Neural cell (in vitro differentiated cells): ENCODE results near the gene ARMC2. TPM values are rescaled to one million over a fixed set of nuclear protein-coding genes. Genes with fewer than 3 reads are reported as not detected.

Source experiments
- H2AFZ ChIP-seq: fragments of 200-600, 300-800 bp; sonication (generic), shearing (Covaris generic); 2 replicates; pipeline ENCODE4 v1.6.0; 2014; ENCODE audit warnings: low read depth, mild to moderate bottlenecking, antibody characterized with exemption, low read length, moderate library complexity
- H3F3A ChIP-seq: fragments of 200-600 bp; shearing (Covaris generic); 2 replicates; pipeline ENCODE4 v1.6.1; 2016; ENCODE audit warnings: mild to moderate bottlenecking, moderate library complexity, mixed read lengths, antibody characterized with exemption, low read length; ENCODE audit not compliant: insufficient read depth, poor library complexity, severe bottlenecking
- H3K27ac ChIP-seq: fragments of 200-600, 300-800 bp; sonication (generic), shearing (Covaris generic); 2 replicates; pipeline ENCODE4 v1.5.1; 2014; ENCODE audit warnings: mild to moderate bottlenecking, low read length, moderate library complexity
- H3K27me3 ChIP-seq: fragments of 300-800, 200-600 bp; sonication (generic), shearing (Covaris generic); 2 replicates; pipeline ENCODE4 v1.6.0; 2014; ENCODE audit warnings: mild to moderate bottlenecking, low read depth, low read length, moderate library complexity; ENCODE audit not compliant: insufficient read depth
- H3K36me3 ChIP-seq: fragments of 300-800, 200-600 bp; sonication (generic), shearing (Covaris generic); 2 replicates; pipeline ENCODE4 v1.5.1; 2014; ENCODE audit warnings: mild to moderate bottlenecking, antibody characterized with exemption, low read length, moderate library complexity; ENCODE audit not compliant: insufficient read depth
- H3K4me2 ChIP-seq: fragments of 300-800, 200-600 bp; sonication (generic), shearing (Covaris generic); 2 replicates; pipeline ENCODE4 v1.6.0; 2014; ENCODE audit warnings: mild to moderate bottlenecking, low read length
- H3K4me3 ChIP-seq: fragments of 300-800, 200-600 bp; sonication (generic), shearing (Covaris generic); 2 replicates; pipeline ENCODE4 v1.5.1; 2014; ENCODE audit warnings: mild to moderate bottlenecking, low read length, moderate library complexity
- H3K79me2 ChIP-seq: fragments of 200-600 bp; shearing (Covaris generic); replicated peaks from 2 replicates; pipeline ENCODE4 v1.6.0; 2014; ENCODE audit warnings: mild to moderate bottlenecking, low read length, moderate library complexity; ENCODE audit not compliant: insufficient read depth
- H3K9ac ChIP-seq: fragments of 300-800, 200-600 bp; sonication (generic), shearing (Covaris generic); 2 replicates; pipeline ENCODE4 v1.6.1; 2016; ENCODE audit warnings: mild to moderate bottlenecking, low read length, mixed read lengths
- H3K9me2 ChIP-seq: fragments of 200-600 bp; shearing (Covaris generic); 2 replicates; pipeline ENCODE4 v1.6.1; 2016; ENCODE audit warnings: mild to moderate bottlenecking, low read length, mixed read lengths; ENCODE audit not compliant: insufficient read depth
- H3K9me3 ChIP-seq: fragments of 200-600, 300-800 bp; sonication (generic), shearing (Covaris generic); 2 replicates; pipeline ENCODE4 v1.6.1; 2016; ENCODE audit warnings: mild to moderate bottlenecking, mixed run types, low read length, moderate library complexity, mixed read lengths
- H4K20me1 ChIP-seq: fragments of 200-600 bp; shearing (Covaris generic); 2 replicates; pipeline ENCODE4 v1.6.1; 2016; ENCODE audit warnings: mild to moderate bottlenecking, mixed run types; ENCODE audit not compliant: insufficient read depth
- CTCF ChIP-seq: fragments of 450-650 bp; IDR thresholded peaks from 2 replicates; pipeline ENCODE4 v1.5.1; 2014; ENCODE audit warnings: antibody characterized with exemption, mild to moderate bottlenecking, moderate library complexity; ENCODE audit not compliant: poor library complexity, severe bottlenecking
- EP300 ChIP-seq: fragments of 450-650 bp; conservative IDR thresholded peaks from 2 replicates; pipeline ENCODE4 v1.6.1; 2014; ENCODE audit warnings: antibody characterized with exemption, mild to moderate bottlenecking, moderate library complexity; ENCODE audit not compliant: poor library complexity, severe bottlenecking
- EZH2 ChIP-seq: fragments of 200-600, 300-800 bp; shearing (Covaris generic), sonication (generic); IDR thresholded peaks from 2 replicates; pipeline ENCODE4 v1.6.1; 2014; ENCODE audit warnings: antibody characterized with exemption, low read length, borderline replicate concordance, mild to moderate bottlenecking; ENCODE audit not compliant: insufficient read depth, poor library complexity, severe bottlenecking
- MXI1 ChIP-seq: fragments of 450-650 bp; conservative IDR thresholded peaks from 2 replicates; pipeline ENCODE4 v1.6.1; 2014; ENCODE audit warnings: antibody characterized with exemption, mild to moderate bottlenecking; ENCODE audit not compliant: poor library complexity, severe bottlenecking
- POLR2AphosphoS5 ChIP-seq: IDR thresholded peaks from 2 replicates; pipeline ENCODE4 v1.6.1; 2012
- RAD21 ChIP-seq: fragments of 450-650 bp; conservative IDR thresholded peaks from 2 replicates; pipeline ENCODE4 v1.6.1; 2014; ENCODE audit warnings: antibody characterized with exemption, mild to moderate bottlenecking, moderate library complexity
- REST ChIP-seq: IDR thresholded peaks from 2 replicates; pipeline ENCODE4 v1.6.1; 2012; ENCODE audit warnings: borderline replicate concordance
- SMC3 ChIP-seq: fragments of 450-650 bp; conservative IDR thresholded peaks from 2 replicates; pipeline ENCODE4 v1.6.1; 2014; ENCODE audit warnings: antibody characterized with exemption, mild to moderate bottlenecking, moderate library complexity; ENCODE audit not compliant: poor library complexity
- TAF1 ChIP-seq: IDR thresholded peaks from 2 replicates; pipeline ENCODE4 v1.6.1; 2012; ENCODE audit warnings: low read depth
- polyA plus RNA-seq: library from polyadenylated mRNA; depleted of rRNA; stranded (reverse); fragments of >200 nt; gene quantifications from 2 replicates; pipeline ENCODE4 v1.2.3, GENCODE V29; 2014

Gene ARMC2
- polyA plus RNA-seq, 1 donor from 2014 or later, result 18.6 TPM

GRCh38 chr6:108850669-108851465 lies 2.6 kb downstream of the ARMC2 start:
- no peak overlapping the region for H3K9ac ChIP-seq
- no peak overlapping the region for H2AFZ ChIP-seq
- H3K79me2 ChIP-seq, result peaks cover 25% of the 10 kb centered on the region
- H3K36me3 ChIP-seq, result peaks cover 9% of the 10 kb centered on the region
- H3K9me3 ChIP-seq, result no peaks in the 10 kb centered on the region
- H3K27me3 ChIP-seq, result no peaks in the 10 kb centered on the region
- H3K4me2 ChIP-seq, result no peak overlapping the region
- no peaks in the 10 kb centered on the region for H3F3A ChIP-seq
- no peaks in the 10 kb centered on the region for H3K9me2 ChIP-seq
- TF ChIP-seq RAD21 (no peak), EP300 (no peak), POLR2AphosphoS5 (no peak), EZH2 (no peak), SMC3 (no peak), MXI1 (no peak), CTCF (no peak), REST (no peak), TAF1 (no peak)
- no peak overlapping the region for H3K4me3 ChIP-seq
- no peak overlapping the region for H3K27ac ChIP-seq
- no peaks in the 10 kb centered on the region for H4K20me1 ChIP-seq

GRCh38 chr6:108851756-108852155 lies 3.5 kb downstream of the ARMC2 start:
- Histone ChIP-seq H2AFZ (no peak overlapping the region), H3K27ac (no peak overlapping the region), H3K4me2 (no peak overlapping the region), H3K9ac (no peak overlapping the region), H3K36me3 (peaks cover 17% of the 10 kb centered on the region), H3K4me3 (no peak overlapping the region), H3F3A (no peaks in the 10 kb centered on the region), H3K9me2 (no peaks in the 10 kb centered on the region), H3K27me3 (no peaks in the 10 kb centered on the region), H3K9me3 (peaks cover 6% of the 10 kb centered on the region), H4K20me1 (no peaks in the 10 kb centered on the region), H3K79me2 (peaks cover 25% of the 10 kb centered on the region)
- TF ChIP-seq EP300 (no peak), TAF1 (no peak), RAD21 (no peak), EZH2 (no peak), REST (no peak), SMC3 (no peak), MXI1 (no peak), POLR2AphosphoS5 (no peak), CTCF (no peak)
